Activated T-helper 17 cell treated with anti-CD3 and anti-CD28 coated beads, Interleukin-2, amount 50 U/mL, for 72 hours (primary cell): ENCODE data around the gene PRSS36. TPM values are rescaled to one million over a fixed set of nuclear protein-coding genes. Genes with fewer than 3 reads are reported as not detected.
"Not testable (repeated sequence)": the region's sequence is repeated elsewhere in the genome, so short reads cannot be mapped to it uniquely, and the experiment has no call there.

Experiments
- ATAC-seq: fragments of 150-1000 bp; cut with Tn5 transposase; replicated peaks from 2 replicates; pipeline ENCODE4 v1.10.0; 2021; ENCODE audit warnings: mild to moderate bottlenecking, moderate library complexity
- H3K27ac Mint-ChIP-seq: one replicate; pipeline ENCODE4 v1.8.0; 2022; ENCODE audit warnings: mixed read lengths
- H3K27me3 Mint-ChIP-seq: one replicate; pipeline ENCODE4 v1.8.0; 2022; ENCODE audit warnings: mixed read lengths
- H3K36me3 Mint-ChIP-seq: one replicate; pipeline ENCODE4 v1.8.0; 2022; ENCODE audit warnings: low read depth, mild to moderate bottlenecking, mixed read lengths
- H3K4me1 Mint-ChIP-seq: one replicate; pipeline ENCODE4 v1.8.0; 2022; ENCODE audit warnings: mixed read lengths
- H3K4me3 Mint-ChIP-seq: one replicate; pipeline ENCODE4 v1.8.0; 2022; ENCODE audit warnings: mild to moderate bottlenecking, mixed read lengths
- H3K9me3 Mint-ChIP-seq: one replicate; pipeline ENCODE4 v1.8.0; 2022; ENCODE audit warnings: mixed read lengths
- total RNA-seq, 2 donors: library from RNA; stranded (reverse); gene quantifications; one replicate each; pipeline ENCODE4 v1.2.3, GENCODE V29; 2022

PRSS36 gene
- total RNA-seq, 2 donors from 2014 or later = 1.1 TPM

GRCh38 chr16:31170048-31170447 lies 20.2 kb upstream of the PRSS36 start:
- ATAC-seq, H3K27me3 Mint-ChIP-seq, H3K4me3 Mint-ChIP-seq, H3K27ac Mint-ChIP-seq, H3K36me3 Mint-ChIP-seq, H3K4me1 Mint-ChIP-seq, H3K9me3 Mint-ChIP-seq: not testable (repeated sequence)

GRCh38 chr16:31168848-31169247 lies 19.0 kb upstream of the PRSS36 start:
- no peaks in the 10 kb centered on the region for H3K36me3 Mint-ChIP-seq
- no peak overlapping the region for H3K4me3 Mint-ChIP-seq
- H3K4me1 Mint-ChIP-seq = no peaks in the 10 kb centered on the region
- no peaks in the 10 kb centered on the region for H3K27me3 Mint-ChIP-seq
- H3K9me3 Mint-ChIP-seq = no peaks in the 10 kb centered on the region
- no peak overlapping the region for H3K27ac Mint-ChIP-seq
- ATAC-seq = no peak

GRCh38 chr16:31167315-31167714 lies 17.4 kb upstream of the PRSS36 start:
- no peaks in the 10 kb centered on the region for H3K36me3 Mint-ChIP-seq
- H3K4me3 Mint-ChIP-seq = no peak overlapping the region
- no peaks in the 10 kb centered on the region for H3K4me1 Mint-ChIP-seq
- H3K27ac Mint-ChIP-seq = no peak overlapping the region
- H3K27me3 Mint-ChIP-seq = no peaks in the 10 kb centered on the region
- no peaks in the 10 kb centered on the region for H3K9me3 Mint-ChIP-seq
- no peak for ATAC-seq

- no peaks in the 10 kb centered on the region for H3K27me3 Mint-ChIP-seq
- no peak overlapping the region for H3K27ac Mint-ChIP-seq
- H3K36me3 Mint-ChIP-seq = no peaks in the 10 kb centered on the region
- H3K4me3 Mint-ChIP-seq = no peak overlapping the region
- ATAC-seq = no peak
- H3K4me1 Mint-ChIP-seq = no peaks in the 10 kb centered on the region
- no peaks in the 10 kb centered on the region for H3K9me3 Mint-ChIP-seq
Measured at GRCh38 chr16:31157136-31157535, 7.3 kb upstream of the PRSS36 start.

GRCh38 chr16:31150976-31151375 lies 1.1 kb upstream of the PRSS36 start:
- not testable (repeated sequence) for H3K4me3 Mint-ChIP-seq, ATAC-seq, H3K27me3 Mint-ChIP-seq, H3K4me1 Mint-ChIP-seq, H3K27ac Mint-ChIP-seq, H3K9me3 Mint-ChIP-seq, H3K36me3 Mint-ChIP-seq

GRCh38 chr16:31149332-31149731 lies 534 bp downstream of the PRSS36 start:
- Mint-ChIP-seq H3K4me3 (no peak overlapping the region), H3K27me3 (no peaks in the 10 kb centered on the region), H3K9me3 (no peaks in the 10 kb centered on the region), H3K36me3 (no peaks in the 10 kb centered on the region), H3K4me1 (no peaks in the 10 kb centered on the region), H3K27ac (no peak overlapping the region)
- ATAC-seq = no peak

GRCh38 chr16:31148896-31149295 lies 970 bp downstream of the PRSS36 start:
- H3K4me1 Mint-ChIP-seq = no peaks in the 10 kb centered on the region
- H3K4me3 Mint-ChIP-seq = no peak overlapping the region
- no peak overlapping the region for H3K27ac Mint-ChIP-seq
- H3K9me3 Mint-ChIP-seq = no peaks in the 10 kb centered on the region
- H3K27me3 Mint-ChIP-seq = no peaks in the 10 kb centered on the region
- no peaks in the 10 kb centered on the region for H3K36me3 Mint-ChIP-seq
- ATAC-seq = no peak

GRCh38 chr16:31148281-31148728 lies 1.6 kb downstream of the PRSS36 start:
- peaks cover 5% of the 10 kb centered on the region for H3K4me1 Mint-ChIP-seq
- ATAC-seq = no peak
- H3K9me3 Mint-ChIP-seq = no peaks in the 10 kb centered on the region
- H3K27ac Mint-ChIP-seq = no peak overlapping the region
- H3K4me3 Mint-ChIP-seq = no peak overlapping the region
- H3K36me3 Mint-ChIP-seq = no peaks in the 10 kb centered on the region
- H3K27me3 Mint-ChIP-seq = no peaks in the 10 kb centered on the region

- no peak for ATAC-seq
- Mint-ChIP-seq H3K36me3 (no peaks in the 10 kb centered on the region), H3K27me3 (no peaks in the 10 kb centered on the region), H3K9me3 (no peaks in the 10 kb centered on the region), H3K4me1 (peaks cover 5% of the 10 kb centered on the region), H3K4me3 (no peak overlapping the region), H3K27ac (no peak overlapping the region)
Measured at GRCh38 chr16:31147574-31147973, 2.3 kb downstream of the PRSS36 start.

GRCh38 chr16:31145398-31145990 lies 4.4 kb downstream of the PRSS36 start:
- Mint-ChIP-seq H3K36me3 (no peaks in the 10 kb centered on the region), H3K9me3 (no peaks in the 10 kb centered on the region), H3K4me1 (peaks cover 5% of the 10 kb centered on the region), H3K27ac (no peak overlapping the region), H3K4me3 (no peak overlapping the region), H3K27me3 (no peaks in the 10 kb centered on the region)
- ATAC-seq = no peak

- H3K27me3 Mint-ChIP-seq, H3K36me3 Mint-ChIP-seq, H3K4me1 Mint-ChIP-seq, H3K9me3 Mint-ChIP-seq, ATAC-seq: not testable (repeated sequence)
- Mint-ChIP-seq H3K27ac (peak overlapping the region; percentile 61), H3K4me3 (peak overlapping the region; percentile 67)
Measured at GRCh38 chr16:31144418-31144817, 5.4 kb downstream of the PRSS36 start.

- no peaks in the 10 kb centered on the region for H3K36me3 Mint-ChIP-seq
- H3K4me3 Mint-ChIP-seq = peak overlapping the region; percentile 67
- no peaks in the 10 kb centered on the region for H3K9me3 Mint-ChIP-seq
- peak overlapping the region; percentile 61 for H3K27ac Mint-ChIP-seq
- ATAC-seq = no peak
- H3K4me1 Mint-ChIP-seq = peaks cover 5% of the 10 kb centered on the region
- H3K27me3 Mint-ChIP-seq = no peaks in the 10 kb centered on the region
Measured at GRCh38 chr16:31143694-31144148, 6.1 kb downstream of the PRSS36 start.

- peaks cover 8% of the 10 kb centered on the region for H3K4me1 Mint-ChIP-seq
- no peaks in the 10 kb centered on the region for H3K27me3 Mint-ChIP-seq
- H3K27ac Mint-ChIP-seq = peak overlapping the region; percentile 61
- peak overlapping the region; percentile 67 for H3K4me3 Mint-ChIP-seq
- ATAC-seq = no peak
- H3K36me3 Mint-ChIP-seq = no peaks in the 10 kb centered on the region
- H3K9me3 Mint-ChIP-seq = no peaks in the 10 kb centered on the region
Measured at GRCh38 chr16:31143011-31143693, 6.7 kb downstream of the PRSS36 start.

- no peaks in the 10 kb centered on the region for H3K9me3 Mint-ChIP-seq
- H3K4me3 Mint-ChIP-seq = peak overlapping the region; percentile 77
- H3K36me3 Mint-ChIP-seq = no peaks in the 10 kb centered on the region
- peaks cover 9% of the 10 kb centered on the region for H3K4me1 Mint-ChIP-seq
- ATAC-seq = peak; percentile 91
- H3K27ac Mint-ChIP-seq = peak overlapping the region; percentile 82
- H3K27me3 Mint-ChIP-seq = no peaks in the 10 kb centered on the region
Measured at GRCh38 chr16:31142109-31143010, 7.5 kb downstream of the PRSS36 start.
